GM12878 (cell line): ENCODE results near the gene TRIP12.
"Not testable (repeated sequence)": the region's sequence is repeated elsewhere in the genome, so short reads cannot be mapped to it uniquely, and the experiment has no call there.

Experiments
- ATF2 ChIP-seq: IDR thresholded peaks from 2 replicates; pipeline ENCODE4 v1.6.1; 2012; ENCODE audit warnings: low read length, inconsistent platforms
- BCLAF1 ChIP-seq: fragments of 450-650 bp; IDR thresholded peaks from 2 replicates; pipeline ENCODE4 v1.6.1; 2017; ENCODE audit warnings: antibody characterized with exemption, mild to moderate bottlenecking, moderate library complexity
- CREB1 ChIP-seq: IDR thresholded peaks from 2 replicates; pipeline ENCODE4 v1.6.1; 2012; ENCODE audit warnings: low read depth, mild to moderate bottlenecking, inconsistent platforms
- EGR1 ChIP-seq, 2 experiments: IDR thresholded peaks; 1 replicate in 1 of 2; 2 replicates in 1 of 2; pipeline ENCODE4 v1.6.1; 2011 to 2012; ENCODE audit warnings: low read depth in 2 of 2, low read length in 2 of 2, borderline replicate concordance in 1 of 2, mild to moderate bottlenecking in 1 of 2, moderate library complexity in 1 of 2
- ESRRA ChIP-seq: IDR thresholded peaks from 2 replicates; pipeline ENCODE4 v1.6.1; 2012; ENCODE audit warnings: mild to moderate bottlenecking, low read length, improper control_type of control experiment
- HDAC2 ChIP-seq: fragments of 200-600 bp; sonication (generic); IDR thresholded peaks from 2 replicates; pipeline ENCODE4 v1.6.1; 2017
- MYC ChIP-seq: IDR thresholded peaks from 2 replicates; pipeline ENCODE4 v1.6.1; 2011; ENCODE audit warnings: mild to moderate bottlenecking, low read length, moderate library complexity, inconsistent platforms; ENCODE audit not compliant: insufficient read depth, insufficient replicate concordance, insufficient read length, severe bottlenecking
- POLR2AphosphoS5 ChIP-seq: IDR thresholded peaks from 2 replicates; pipeline ENCODE4 v1.6.1; 2011; ENCODE audit warnings: mild to moderate bottlenecking, low read length, inconsistent platforms
- REST ChIP-seq: IDR thresholded peaks from 2 replicates; pipeline ENCODE4 v1.6.1; 2012; ENCODE audit warnings: mild to moderate bottlenecking, low read depth, low read length
- TAF1 ChIP-seq: IDR thresholded peaks from 2 replicates; pipeline ENCODE4 v1.6.1; 2011; ENCODE audit warnings: mild to moderate bottlenecking, low read depth, low read length, borderline replicate concordance
- YY1 ChIP-seq: IDR thresholded peaks from 2 replicates; pipeline ENCODE4 v1.6.1; 2011; ENCODE audit warnings: low read depth, mild to moderate bottlenecking, low read length
- TF ChIP-seq, protein P1 (sequence below), 3 experiments: IDR thresholded peaks in 2 of 3; conservative IDR thresholded peaks in 1 of 3; 2 replicates each; pipeline ENCODE4 v1.5.1; 2011; ENCODE audit warnings: low read depth in 3 of 3, low read length in 3 of 3, mild to moderate bottlenecking in 3 of 3, control low read depth in 2 of 3, moderate library complexity in 2 of 3, inconsistent platforms in 1 of 3, mixed read lengths in 1 of 3; ENCODE audit not compliant: control insufficient read depth in 2 of 3, insufficient read depth in 1 of 3; ENCODE audit errors: extremely low read depth in 1 of 3

DNA sequence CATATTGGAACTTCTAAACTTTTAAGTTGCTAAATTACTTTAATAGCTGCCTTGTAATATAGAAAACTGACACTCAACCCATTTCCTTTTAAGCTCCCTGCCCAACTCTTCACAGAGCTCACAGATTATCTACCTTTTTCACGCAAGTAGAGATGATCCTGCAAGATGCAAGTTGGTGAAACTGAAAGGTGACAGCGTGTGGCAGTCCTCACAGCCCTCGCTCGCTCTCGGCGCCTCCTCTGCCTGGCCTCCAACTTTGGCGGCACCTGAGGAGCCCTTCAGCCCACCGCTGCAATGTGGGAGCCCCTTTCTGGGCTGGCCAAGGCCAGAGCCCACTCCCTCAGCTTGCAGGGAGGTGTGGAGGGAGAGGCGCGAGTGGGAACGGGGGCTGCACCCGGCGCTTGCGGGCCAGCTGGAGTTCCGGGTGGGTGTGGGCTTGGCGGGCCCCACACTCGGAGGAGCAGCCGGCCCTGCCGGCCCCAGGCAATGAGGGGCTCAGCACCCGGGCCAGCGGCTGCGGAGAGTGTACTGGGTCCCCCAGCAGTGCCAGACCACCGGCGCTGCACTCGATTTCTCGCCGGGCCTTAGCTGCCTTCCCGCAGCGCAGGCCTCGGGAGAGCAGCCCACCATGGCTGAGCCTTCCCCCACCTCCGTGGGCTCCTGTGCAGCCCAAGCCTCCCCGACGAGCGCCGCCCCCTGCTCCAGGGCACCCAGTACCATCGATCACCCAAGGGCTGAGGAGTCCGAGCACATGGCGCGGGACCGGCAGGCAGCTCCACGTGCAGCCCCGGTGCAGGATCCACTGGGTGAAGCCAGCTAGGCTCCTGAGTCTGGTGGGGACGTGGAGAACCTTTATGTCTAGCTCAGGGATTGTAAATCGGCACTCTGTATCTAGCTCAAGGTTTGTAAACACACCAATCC is 71.2 kb downstream of the TRIP12 start:
- not testable (repeated sequence) for TF ChIP-seq YY1; BCLAF1; ATF2; MYC; ESRRA; REST; EGR1 (IDR thresholded peaks at IDR 0.05; ENCODE audit: borderline replicate concordance in 1 of 2, low read depth in 2 of 2, low read length in 2 of 2); POLR2AphosphoS5; CREB1; HDAC2; TAF1
- TF ChIP-seq, protein P1, sequence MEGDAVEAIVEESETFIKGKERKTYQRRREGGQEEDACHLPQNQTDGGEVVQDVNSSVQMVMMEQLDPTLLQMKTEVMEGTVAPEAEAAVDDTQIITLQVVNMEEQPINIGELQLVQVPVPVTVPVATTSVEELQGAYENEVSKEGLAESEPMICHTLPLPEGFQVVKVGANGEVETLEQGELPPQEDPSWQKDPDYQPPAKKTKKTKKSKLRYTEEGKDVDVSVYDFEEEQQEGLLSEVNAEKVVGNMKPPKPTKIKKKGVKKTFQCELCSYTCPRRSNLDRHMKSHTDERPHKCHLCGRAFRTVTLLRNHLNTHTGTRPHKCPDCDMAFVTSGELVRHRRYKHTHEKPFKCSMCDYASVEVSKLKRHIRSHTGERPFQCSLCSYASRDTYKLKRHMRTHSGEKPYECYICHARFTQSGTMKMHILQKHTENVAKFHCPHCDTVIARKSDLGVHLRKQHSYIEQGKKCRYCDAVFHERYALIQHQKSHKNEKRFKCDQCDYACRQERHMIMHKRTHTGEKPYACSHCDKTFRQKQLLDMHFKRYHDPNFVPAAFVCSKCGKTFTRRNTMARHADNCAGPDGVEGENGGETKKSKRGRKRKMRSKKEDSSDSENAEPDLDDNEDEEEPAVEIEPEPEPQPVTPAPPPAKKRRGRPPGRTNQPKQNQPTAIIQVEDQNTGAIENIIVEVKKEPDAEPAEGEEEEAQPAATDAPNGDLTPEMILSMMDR (IDR thresholded peaks at IDR 0.05 in 2 of 3, conservative IDR thresholded peaks at IDR 0.05 in 1 of 3; ENCODE audit: control insufficient read depth in 2 of 3, extremely low read depth in 1 of 3, insufficient read depth in 1 of 3, low read depth in 3 of 3, low read length in 3 of 3), result not testable (repeated sequence)
